OCI-LY7 (cell line): ENCODE results near the gene DMRTB1.

Experiments
- EZH2phosphoT487 ChIP-seq: fragments of 200-600 bp; sonication (generic); IDR thresholded peaks from 2 replicates; pipeline ENCODE4 v1.6.1; 2018; ENCODE audit warnings: low read depth, borderline replicate concordance, mild to moderate bottlenecking, mixed run types, antibody characterized with exemption, low read length, moderate library complexity, mixed read lengths
- TF ChIP-seq, protein P1 (sequence below): fragments of 200-600 bp; sonication (generic); conservative IDR thresholded peaks from 2 replicates; pipeline ENCODE4 v1.5.1; 2014; ENCODE audit warnings: mild to moderate bottlenecking, antibody characterized with exemption, low read length, moderate library complexity, mixed read lengths

DNA sequence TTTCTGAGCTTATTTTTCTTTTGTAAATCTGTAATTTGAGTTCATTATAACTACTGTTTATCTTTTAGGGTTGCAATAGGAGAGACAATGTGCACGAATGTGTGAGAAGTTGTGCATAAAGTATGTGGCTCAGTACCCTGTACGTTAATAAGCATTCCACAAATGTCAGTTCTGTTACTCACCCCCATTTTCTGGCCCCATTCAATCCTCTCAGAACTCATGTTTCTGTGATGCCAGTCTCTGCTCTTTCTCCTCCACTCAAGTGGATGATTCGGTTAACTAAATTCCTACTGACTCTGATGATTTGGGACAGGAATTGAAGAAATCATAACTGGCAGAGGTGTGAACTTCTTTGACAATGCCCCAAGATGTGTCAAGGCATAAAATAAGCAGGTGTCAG, 10.2 kb upstream of the DMRTB1 start:
- TF ChIP-seq, protein P1, sequence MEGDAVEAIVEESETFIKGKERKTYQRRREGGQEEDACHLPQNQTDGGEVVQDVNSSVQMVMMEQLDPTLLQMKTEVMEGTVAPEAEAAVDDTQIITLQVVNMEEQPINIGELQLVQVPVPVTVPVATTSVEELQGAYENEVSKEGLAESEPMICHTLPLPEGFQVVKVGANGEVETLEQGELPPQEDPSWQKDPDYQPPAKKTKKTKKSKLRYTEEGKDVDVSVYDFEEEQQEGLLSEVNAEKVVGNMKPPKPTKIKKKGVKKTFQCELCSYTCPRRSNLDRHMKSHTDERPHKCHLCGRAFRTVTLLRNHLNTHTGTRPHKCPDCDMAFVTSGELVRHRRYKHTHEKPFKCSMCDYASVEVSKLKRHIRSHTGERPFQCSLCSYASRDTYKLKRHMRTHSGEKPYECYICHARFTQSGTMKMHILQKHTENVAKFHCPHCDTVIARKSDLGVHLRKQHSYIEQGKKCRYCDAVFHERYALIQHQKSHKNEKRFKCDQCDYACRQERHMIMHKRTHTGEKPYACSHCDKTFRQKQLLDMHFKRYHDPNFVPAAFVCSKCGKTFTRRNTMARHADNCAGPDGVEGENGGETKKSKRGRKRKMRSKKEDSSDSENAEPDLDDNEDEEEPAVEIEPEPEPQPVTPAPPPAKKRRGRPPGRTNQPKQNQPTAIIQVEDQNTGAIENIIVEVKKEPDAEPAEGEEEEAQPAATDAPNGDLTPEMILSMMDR, result no peak
- TF ChIP-seq EZH2phosphoT487, result no peak
